GM18511 (cell line): ENCODE measurements around the gene APBA3.

Experiments used
- ATAC-seq: cut with Tn5 transposase; IDR thresholded peaks from one replicate; pipeline ENCODE4 v1.9.1; 2021; ENCODE audit warnings: mild to moderate bottlenecking, moderate library complexity; ENCODE audit not compliant: unreplicated experiment

APBA3 gene

DNA sequence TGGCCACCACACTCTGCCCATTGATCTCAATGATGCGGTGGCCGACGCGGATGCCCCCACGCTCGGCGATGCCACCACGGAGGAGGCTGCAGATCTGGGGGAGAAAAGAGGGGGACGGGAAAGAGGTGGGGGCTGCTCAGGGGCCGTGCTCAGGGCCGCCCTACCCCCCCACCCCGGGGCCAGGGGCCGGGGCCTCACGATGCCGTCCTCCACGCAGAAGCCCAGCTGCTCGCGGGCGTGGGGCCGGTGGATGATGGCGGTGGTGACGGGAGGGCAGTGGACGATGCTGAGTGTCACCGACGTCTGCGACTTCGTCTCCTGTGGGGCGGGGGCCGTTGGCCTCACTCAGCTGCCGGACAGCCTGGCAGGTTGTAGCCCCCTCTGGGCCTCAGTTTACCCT, 10.3 kb downstream of the APBA3 start:
- ATAC-seq = no peak

GRCh38 chr19:3750211-3750610, 11.3 kb downstream of the APBA3 start:
- ATAC-seq = no peak

DNA sequence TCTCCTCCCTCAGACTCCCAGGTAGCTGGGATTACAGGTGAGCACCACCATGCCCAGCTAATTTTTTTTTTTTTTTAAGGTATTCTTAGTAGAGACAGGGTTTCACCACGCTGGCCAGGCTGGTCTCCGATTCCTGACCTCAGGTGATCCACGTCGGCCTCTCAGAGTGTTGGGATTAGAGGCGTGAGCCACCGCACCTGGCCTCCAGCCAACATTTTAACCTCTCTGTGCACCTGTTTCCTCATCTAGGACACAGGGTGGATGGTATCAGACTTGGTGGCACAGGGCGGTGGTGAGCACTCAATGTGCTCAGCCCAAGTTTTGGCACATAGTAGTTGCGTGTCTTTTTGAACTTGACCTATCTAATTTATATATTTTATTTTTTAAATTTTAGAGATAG, 12.5 kb downstream of the APBA3 start:
- no peak for ATAC-seq

DNA sequence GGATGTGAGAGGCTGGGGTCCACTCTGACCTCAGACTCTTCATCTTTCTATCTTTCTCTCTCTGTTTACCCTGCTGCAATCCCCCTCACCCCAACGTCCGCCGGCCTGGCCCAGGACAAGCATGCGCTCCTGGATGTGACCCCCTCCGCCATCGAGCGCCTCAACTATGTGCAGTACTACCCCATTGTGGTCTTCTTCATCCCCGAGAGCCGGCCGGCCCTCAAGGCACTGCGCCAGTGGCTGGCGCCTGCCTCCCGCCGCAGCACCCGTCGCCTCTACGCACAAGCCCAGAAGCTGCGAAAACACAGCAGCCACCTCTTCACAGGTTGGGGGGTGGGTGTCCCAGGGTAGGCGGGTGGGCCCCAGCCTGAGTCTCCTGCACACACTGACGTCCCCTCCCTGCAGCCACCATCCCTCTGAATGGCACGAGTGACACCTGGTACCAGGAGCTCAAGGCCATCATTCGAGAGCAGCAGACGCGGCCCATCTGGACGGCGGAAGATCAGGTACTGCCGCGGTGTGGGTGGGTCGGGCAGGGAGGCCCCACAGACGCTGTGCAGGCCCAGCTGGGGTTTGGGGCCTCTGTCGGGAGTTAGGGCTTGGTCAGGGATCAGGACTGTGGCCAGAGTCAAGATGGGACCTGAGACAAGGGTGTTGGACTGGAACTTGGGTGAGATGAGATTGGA, 15.0 kb downstream of the APBA3 start:
- no peak for ATAC-seq

DNA sequence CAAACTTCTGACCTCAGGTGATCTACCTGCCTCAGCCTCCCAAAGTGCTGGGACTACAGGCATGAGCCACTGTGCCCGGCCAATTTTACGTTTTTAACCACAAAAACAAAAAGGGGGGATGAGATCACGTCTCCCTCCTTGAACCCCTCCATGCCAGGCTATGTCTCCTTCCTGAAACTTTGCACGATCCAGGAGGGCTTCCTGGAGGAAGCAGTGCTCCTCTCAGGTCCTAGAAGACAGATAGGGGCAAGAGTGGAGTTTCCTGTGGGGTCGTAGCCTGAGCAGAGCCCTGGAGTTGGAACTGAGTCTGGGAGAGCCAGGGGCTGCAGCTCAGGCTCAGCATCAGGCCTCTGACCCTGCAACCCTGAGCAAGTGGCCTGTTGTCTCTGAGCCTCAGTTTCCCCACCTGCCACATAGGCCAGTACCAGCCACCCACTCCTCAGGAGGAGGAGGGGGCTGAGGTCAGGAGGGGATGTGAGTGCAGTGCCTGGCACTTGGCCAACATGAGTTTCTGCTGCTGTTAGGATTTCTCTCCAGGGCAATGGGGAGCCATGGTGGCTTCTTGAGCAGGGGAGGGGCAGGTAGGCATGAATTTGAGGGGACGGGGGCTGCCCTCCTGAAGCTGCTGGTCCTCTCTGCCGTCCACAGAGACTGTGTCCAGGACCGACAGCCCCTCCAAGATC, 16.0 kb downstream of the APBA3 start:
- ATAC-seq = no peak

DNA sequence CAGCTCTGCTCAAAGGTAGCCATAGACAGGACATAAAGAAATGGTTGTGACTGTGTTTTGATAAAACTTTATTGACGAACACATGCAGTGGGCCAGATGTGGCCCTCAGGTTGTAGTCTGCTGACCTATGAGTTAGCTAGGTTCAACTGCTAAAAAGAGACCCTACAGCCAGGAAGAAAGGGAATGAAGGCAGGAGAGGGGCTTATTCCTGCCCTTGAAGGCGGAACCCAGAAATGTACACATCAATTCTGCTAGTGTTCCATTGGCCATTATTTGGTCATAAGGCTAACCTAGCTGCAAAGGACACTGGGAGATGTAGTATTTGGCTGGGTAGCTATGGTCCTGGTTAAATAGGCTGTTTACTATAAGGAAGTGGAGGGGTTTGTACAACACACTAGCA, 18.0 kb downstream of the APBA3 start:
- no peak for ATAC-seq

DNA sequence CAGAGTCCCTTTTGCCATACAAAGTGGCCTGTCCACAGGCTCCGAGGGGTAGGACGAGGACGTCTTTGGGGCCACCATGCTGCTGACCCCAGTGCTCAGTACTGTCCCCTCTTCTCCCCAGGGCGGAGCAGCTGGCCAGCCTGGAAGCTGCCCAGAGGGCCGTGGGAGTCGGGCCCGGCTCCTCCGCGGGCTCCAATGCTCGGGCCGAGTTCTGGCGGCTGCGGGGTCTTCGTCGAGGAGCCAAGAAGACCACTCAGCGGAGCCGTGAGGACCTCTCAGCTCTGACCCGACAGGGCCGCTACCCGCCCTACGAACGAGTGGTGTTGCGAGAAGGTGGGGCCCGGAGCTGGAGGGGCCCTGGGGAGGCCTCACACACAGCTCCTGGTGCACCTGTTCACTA, 21.1 kb downstream of the APBA3 start:
- no peak for ATAC-seq

- ATAC-seq = no peak
Measured at GRCh38 chr19:3738477-3739220, 22.8 kb downstream of the APBA3 start.

GRCh38 chr19:3737487-3738205, 23.8 kb downstream of the APBA3 start:
- ATAC-seq = no peak

GRCh38 chr19:3736106-3736724, 25.3 kb downstream of the APBA3 start:
- no peak for ATAC-seq

DNA sequence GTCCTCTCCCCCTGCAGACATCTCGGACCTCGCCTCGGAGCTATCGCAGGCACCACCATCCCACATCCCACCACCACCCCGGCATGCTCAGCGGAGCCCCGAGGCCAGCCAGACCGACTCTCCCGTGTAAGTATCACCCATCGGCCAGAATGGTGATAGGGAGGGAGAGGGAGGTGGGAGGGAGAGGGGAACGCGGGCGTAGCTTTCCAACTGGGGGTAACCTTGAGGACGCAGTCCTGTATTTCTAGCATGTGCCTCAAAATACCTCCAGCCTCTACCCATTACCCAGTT, 27.2 kb downstream of the APBA3 start:
- ATAC-seq = no peak

GRCh38 chr19:3733549-3734309, 27.8 kb downstream of the APBA3 start:
- no peak for ATAC-seq

- no peak for ATAC-seq
Measured at GRCh38 chr19:3732108-3732507, 29.4 kb downstream of the APBA3 start.

GRCh38 chr19:3730457-3730958, 31.0 kb downstream of the APBA3 start:
- no peak for ATAC-seq

DNA sequence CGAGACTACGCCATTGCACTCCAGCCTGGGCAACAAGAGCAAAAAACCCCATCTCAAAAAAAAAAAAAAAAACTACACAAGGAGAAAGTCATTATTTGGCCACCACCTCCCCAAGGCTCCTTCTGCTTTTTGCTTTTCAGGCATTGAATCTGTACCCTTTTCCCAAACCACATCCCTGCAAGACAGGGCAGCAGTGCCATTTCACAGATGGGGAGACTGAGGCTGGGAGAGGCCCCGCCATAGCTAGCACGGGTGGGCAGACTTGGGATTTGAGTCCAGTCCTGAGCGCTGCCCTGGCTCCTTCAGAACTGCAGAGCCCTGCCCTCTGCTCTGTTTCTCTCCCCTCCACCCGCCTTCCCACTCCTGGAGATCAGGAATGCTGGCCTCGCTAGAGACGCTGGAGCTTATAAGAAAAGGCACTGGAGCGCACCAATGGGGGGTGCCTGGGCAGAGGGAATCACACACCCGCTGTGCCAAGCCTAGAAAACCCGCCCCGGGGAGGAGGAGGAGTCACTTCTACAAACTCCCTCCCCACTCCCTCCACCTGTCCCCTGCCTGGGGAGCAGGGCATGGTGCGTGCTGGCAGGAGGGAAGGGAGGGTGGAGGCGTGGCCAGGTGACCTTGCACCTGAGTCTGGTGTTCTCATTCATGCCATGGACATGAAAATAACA, 35.7 kb downstream of the APBA3 start:
- no peak for ATAC-seq

- no peak for ATAC-seq
Measured at GRCh38 chr19:3725121-3725520, 36.4 kb downstream of the APBA3 start.

GRCh38 chr19:3723883-3724282, 37.6 kb downstream of the APBA3 start:
- no peak for ATAC-seq

DNA sequence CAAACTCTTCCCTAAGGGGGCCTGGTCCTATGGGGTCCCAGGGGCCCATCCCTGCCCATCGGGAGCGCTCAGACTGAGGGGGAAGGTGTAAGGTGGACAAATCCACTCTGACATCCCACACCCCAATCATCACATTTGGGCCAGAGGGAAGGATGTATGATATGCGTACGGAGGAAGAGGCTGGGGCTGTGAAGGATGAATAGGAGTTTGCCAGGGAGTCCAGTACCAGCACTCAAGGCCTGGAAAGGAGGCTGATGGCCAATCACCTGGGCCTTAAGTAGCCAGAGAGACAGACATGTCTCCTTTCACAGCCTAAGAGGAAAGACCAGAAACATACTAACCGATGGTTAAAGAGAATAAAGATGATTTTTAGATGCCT, 38.4 kb downstream of the APBA3 start:
- ATAC-seq = no peak

DNA sequence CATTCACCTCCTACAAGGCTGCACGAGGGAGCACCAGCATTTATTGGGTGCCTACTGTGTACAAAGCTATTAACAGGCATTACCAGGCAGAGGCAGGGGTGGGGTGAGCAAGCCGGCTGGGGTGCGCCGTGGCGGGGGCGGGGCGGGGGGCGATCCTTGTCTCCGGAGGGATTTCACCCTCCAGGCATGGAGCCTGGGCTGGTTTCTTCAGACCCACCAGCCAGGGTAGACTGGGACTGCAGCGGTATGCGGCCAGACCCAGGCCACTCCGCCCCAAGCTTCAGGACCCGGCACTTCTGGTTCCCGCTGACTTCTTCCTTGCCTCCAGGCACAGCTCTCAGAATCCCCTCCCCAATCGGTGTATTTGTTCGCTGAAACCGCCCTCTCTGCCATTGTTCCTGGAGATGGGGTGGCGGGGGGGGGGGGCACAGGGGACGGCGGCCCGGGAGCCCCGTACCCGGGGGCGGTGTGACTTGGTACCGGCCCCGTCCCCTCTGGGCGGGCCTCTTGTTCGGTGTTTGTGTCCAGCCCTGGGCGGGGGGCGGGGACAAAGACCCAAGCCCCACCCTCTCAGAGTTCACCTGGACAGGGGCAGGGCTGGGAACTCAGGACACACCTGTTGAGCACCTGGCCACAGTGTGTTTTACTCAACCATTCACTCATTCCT, 38.9 kb downstream of the APBA3 start:
- no peak for ATAC-seq
